ENCODE measurements around the gene EVI5.
"Not testable (repeated sequence)": the region's sequence is repeated elsewhere in the genome, so short reads cannot be mapped to it uniquely, and the experiment has no call there.

EVI5 gene

GRCh38 chr1:92679980-92680379, 104.9 kb downstream of the EVI5 start:
- DNase-seq (ENCODE audit: low read depth), result no peak

- no peak for DNase-seq (ENCODE audit: low read depth)
Measured at GRCh38 chr1:92663775-92664174, 121.1 kb downstream of the EVI5 start.

DNA sequence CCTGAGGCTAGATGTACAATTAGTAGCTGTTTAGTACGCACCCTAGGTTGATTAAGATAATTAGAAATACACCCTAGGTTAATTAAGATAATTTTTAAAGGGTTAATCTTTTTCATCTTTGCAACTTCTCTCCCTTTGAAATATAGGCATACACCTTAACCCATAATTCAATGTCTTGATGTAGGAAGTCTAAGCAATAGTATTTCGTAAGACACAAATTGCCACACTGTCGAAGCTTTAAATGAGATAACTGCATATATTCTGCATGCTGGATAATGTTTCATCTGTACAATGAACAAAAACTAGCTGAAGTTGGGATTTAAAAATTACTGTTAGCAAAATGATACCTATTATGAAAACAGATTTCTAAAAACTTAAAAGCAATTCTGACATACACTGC, 122.9 kb downstream of the EVI5 start:
- DNase-seq (ENCODE audit: low read depth), result no peak

GRCh38 chr1:92657701-92658100, 127.2 kb downstream of the EVI5 start:
- DNase-seq (ENCODE audit: low read depth), result no peak

DNA sequence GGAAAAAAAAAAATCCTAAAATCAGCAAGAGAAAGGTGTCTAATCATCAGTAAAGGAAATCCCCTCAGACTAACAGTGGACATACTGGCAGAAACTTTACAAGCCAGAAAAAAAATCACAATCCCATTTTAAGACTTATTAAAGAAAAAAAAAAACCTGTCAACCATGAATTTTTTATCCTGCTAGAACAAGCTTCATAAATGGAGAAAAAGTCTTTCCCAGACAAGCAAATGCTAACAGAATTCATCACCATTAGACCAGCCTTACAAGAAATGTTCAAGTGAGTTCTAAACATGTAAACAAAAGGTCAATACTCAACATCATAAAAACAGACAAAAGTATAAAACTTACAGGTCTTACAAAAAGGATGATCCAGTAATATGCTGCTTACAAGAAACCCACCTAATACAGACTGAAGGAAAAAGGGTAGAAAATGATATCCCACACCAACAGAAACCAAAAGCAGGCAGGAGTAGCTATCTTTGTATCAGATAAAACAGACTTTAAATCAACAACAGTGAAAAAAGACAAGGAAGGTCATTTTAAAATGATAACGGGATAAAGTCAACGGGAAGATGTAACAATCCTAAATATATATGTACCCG, 129.6 kb downstream of the EVI5 start:
- no peak for DNase-seq (ENCODE audit: low read depth)

- DNase-seq (ENCODE audit: low read depth), result no peak
Measured at GRCh38 chr1:92653605-92654381, 131.1 kb downstream of the EVI5 start.

GRCh38 chr1:92640686-92641085, 144.2 kb downstream of the EVI5 start:
- DNase-seq (ENCODE audit: low read depth), result not testable (repeated sequence)

- no peak for DNase-seq (ENCODE audit: low read depth)
Measured at GRCh38 chr1:92638498-92638897, 146.4 kb downstream of the EVI5 start.

DNA sequence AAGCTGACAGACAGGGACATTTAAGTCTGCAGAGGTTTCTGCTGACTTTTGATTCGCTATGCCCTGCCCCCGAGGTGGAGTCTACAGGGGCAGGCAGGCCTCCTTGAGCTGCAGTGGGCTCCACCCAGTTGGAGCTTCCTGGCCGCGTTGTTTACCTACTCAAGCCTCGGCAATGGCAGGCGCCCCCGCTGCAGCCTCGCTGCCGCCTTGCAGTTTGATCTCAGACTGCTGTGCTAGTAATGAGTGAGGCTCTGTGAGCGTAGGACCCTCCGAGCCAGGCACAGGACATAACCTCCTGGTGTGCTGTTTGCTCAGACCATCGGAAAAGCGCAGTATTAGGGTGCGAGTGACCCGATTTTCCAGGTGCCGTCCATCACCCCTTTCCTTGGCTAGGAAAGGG, 149.7 kb downstream of the EVI5 start:
- not testable (repeated sequence) for DNase-seq (ENCODE audit: low read depth)

- no peak for DNase-seq (ENCODE audit: low read depth)
Measured at GRCh38 chr1:92623187-92623778, 161.6 kb downstream of the EVI5 start.

GRCh38 chr1:92619466-92620189, 165.3 kb downstream of the EVI5 start:
- DNase-seq (ENCODE audit: low read depth), result no peak

DNA sequence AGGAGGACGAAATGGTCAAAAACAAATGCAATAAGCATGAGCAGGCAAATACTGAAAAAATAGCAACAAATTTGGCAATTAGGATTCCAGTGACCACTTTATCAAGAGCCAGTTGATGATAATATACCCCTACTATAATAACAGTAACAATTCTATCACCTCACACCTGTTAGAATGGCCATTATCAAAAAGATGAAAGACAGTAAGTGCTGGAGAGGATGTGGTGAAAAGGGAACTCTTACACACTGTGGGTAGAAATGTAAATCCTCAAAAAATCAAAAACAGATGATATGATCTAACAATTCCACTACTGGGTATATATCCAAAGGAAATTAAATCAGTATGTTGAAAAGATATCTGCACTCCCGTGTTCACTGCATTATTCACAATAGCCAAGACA, 183.9 kb downstream of the EVI5 start:
- no peak for DNase-seq (ENCODE audit: low read depth)

- no peak for DNase-seq (ENCODE audit: low read depth)
Measured at GRCh38 chr1:92599184-92599583, 185.7 kb downstream of the EVI5 start.

DNA sequence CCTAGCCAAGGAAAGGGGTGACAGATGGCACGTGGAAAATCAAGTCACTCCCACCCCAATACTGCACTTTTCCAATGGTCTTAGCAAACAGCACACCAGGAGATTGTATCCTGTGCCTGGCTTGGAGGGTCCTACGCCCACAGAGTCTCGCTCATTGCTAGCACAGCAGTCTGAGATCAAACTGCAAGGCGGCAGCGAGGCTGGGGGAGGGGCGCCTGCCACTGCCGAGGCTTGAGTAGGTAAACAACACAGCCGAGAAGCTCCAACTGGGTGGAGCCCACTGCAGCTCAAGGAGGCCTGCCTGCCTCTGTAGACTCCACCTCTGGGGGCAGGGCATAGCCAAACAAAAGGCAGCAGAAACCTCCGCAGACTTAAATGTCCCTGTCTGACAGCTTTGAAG, 195.5 kb downstream of the EVI5 start:
- DNase-seq (ENCODE audit: low read depth), result not testable (repeated sequence)

- no peak for DNase-seq (ENCODE audit: low read depth)
Measured at GRCh38 chr1:92587445-92587844, 197.5 kb downstream of the EVI5 start.

DNA sequence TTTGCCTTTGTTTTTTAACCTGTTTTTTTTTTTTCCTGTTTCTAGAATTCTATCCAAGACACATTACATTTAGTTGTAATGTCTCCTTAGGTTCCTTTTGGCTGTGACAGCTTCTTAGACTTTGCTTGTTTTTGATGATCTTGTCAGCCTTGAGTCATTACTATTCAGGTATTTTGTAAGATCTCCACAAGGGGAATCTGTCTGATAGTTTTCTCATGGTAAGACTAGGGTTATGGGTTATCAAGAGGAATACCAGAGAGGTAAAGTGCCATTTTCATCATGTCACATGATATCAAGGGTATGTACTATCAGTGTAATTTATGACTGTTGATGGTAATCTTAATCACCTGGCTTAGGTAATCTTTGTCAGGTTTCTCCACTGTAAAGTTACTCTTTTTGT, 199.1 kb downstream of the EVI5 start:
- DNase-seq (ENCODE audit: low read depth), result no peak

DNA sequence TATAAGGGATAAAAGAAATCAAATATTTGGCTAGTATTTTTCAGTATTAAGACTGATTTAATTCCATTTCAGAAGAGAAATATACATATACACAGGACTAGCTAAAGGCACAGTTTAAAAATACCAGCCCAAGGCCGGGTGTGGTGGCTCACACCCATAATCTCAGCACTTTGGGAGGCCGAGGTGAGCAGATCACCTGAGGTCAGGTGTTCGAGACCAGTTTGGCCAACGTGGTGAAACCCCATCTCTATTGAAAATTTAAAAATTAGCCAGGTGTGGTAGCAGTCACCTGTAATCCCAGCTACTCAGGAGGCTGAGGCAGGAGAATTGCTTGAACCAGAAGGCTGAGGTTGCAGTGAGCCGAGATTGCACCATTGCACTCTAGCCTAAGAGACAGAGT, 200.1 kb downstream of the EVI5 start:
- not testable (repeated sequence) for DNase-seq (ENCODE audit: low read depth)

DNA sequence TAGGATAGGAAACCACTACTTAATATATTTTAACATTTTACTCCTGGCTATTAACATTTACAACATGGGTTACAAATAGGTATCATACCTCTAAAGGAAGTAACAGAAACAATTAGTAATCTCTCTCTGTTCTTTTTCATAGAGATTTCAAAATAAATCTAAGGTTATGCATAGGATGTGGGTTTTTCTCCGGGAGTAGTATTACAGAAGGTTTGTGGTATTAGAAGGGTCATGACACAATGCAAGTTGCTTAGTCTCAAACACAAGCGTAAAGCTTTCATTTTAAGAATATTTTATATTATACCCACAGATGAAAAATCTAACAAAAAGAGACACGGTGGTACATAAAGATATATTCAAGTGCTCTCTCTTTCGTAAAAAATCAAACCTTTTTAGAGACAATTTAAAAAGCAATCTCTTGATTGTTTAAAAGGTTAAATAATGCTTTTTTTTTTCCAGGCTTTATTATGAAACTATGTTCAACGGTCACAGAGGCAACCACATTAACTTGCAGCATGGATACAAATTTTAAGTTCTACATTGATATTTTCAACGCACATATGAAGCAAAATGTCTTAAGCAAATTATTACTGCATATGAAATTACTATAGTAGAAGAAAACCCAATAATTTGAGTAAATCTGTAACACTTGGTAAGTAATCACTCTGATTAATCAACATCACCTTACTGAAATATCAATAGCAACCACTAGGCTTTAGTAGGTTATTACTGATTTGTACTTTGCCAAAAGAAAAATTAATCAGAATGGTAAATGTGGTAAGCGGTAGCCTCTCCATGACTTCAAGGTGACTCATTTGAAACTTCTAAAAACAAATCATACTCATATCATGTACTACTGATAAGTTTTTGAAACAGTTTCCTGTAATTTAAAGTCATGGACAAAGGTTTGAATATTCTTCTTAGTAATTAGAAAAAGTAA, 200.8 kb downstream of the EVI5 start:
- DNase-seq (ENCODE audit: low read depth), result no peak

DNA sequence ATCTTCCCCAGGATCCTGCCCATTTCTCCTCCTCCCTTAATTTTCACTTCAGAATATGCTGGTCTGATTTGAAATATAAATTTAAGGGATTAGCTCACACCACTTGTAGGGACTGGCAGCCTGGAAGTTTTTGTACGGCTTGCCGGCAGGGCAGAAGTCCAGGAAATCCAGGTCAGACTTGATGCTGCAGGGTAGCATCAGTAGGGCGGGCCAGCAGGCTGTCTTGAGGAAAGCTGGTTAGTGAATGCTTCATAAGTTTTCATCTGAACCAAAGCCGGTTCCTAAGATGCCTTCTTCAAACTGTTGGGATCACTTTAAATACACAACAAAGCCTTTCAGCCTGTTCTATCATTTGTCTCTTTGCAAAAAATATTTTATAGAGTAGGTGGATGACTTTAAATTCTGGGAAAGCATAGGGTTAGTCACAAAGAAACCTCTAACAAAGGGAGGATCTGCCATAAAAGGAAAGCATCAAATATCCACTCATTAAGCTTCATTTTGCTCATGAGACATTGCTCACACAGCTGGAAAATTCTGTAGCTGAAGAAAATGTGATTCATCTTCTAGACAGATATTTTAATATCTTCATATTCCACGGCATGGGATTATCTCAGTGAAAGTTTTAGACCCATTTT, 207.5 kb downstream of the EVI5 start:
- DNase-seq (ENCODE audit: low read depth), result no peak

DNA sequence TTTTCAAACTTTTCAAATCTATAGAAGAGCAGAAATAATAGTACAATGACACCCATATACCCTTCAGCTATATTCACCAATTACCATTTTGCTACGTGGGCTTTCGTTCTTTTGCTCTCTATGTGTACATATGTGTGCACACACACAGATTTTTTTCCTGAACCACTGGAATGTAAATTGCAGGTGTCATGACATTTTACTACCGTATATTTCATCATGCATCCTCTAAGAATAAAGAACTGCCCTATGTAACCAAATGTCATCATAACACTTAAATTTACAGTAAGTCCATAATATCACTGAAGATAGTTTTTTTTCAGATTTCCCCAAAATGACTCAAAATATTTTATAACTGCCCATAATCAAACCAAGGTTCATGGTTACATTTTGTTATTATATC, 209.8 kb downstream of the EVI5 start:
- DNase-seq (ENCODE audit: low read depth), result no peak

DNA sequence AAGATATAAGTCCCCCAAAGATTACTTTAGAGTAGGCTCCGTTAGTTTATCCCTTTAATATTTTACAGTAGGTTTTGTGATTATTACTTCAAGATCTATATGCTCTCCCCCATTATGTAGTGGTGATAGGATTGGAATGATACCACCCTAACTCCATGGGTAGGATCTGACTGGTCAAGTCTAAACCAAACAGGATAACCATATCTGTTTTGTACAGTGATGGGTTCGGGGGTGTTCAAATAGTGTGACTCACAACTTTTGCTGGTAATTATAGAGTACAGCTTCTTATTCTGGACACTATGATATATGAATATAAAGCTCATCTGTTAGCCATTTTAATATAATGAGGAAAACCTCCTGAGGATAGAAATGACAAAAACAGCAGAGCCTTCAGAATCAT, 212.4 kb downstream of the EVI5 start:
- DNase-seq (ENCODE audit: low read depth), result no peak

Measured in stimulated activated CD8-positive, alpha-beta memory T cell treated with anti-CD3 and anti-CD28 coated beads, Interleukin-12 subunit alpha, Interleukin-12 subunit beta, amount 100 ng/mL, for 4 hours (primary cell).